ENCODE results near the gene MUC16.
"Not testable (repeated sequence)": the region's sequence is repeated elsewhere in the genome, so short reads cannot be mapped to it uniquely, and the experiment has no call there.

MUC16 gene

DNA sequence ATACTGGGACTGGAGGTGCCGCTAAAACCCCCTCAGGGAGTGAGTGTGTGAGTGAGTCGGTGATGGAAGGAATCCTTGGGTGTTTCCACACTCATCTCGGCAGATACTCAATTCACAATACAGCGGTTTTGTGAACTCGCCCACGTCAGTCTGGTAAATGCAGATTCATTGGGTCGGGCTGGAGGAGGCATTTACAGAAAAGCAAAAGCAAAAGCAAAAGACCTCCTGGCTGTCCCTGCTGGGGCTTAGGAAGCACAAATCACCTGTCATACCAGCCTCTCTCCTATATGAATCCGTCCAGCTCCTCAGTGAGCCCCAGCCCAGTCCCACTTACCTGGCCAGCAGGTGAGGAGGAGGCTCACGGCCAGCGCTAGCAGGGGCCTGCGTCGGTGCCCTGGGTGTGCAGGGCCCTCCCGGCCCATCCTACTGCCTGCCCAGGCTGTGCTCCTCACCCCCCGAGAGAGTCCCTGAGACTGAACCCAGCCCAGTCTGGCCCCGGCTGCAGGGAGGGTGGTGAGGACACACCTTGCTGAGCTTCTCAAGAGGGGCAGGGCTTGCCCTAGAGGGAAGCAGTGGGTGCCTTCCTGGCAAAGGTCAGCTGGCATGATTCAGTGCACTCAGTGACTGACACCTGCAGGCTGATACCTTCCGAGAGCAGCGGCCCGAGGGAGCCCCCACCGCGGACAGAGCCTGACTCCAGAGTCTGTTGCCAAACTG is at the start of gene MUC16:
Gene MUC16, minus strand, starts transcription at position 475 of the 717 bp plus-strand sequence.
- Histone ChIP-seq H2AFZ (ENCODE audit: low read length, unreplicated experiment) (no peak within 1 kb of the TSS), H3K27ac (ENCODE audit: low read depth, low read length) (no peak within 1 kb of the TSS), H3K79me2 (ENCODE audit: control insufficient read depth, insufficient read depth, low read length, unreplicated experiment) (no peaks in the 10 kb centered on the region), H3K36me3 (ENCODE audit: insufficient read depth, low read length) (no peaks in the 10 kb centered on the region), H3K4me1 (ENCODE audit: control insufficient read depth, insufficient read depth, low read length, unreplicated experiment) (no peaks in the 10 kb centered on the region), H3K27me3 (ENCODE audit: insufficient read depth, low read length) (no peaks in the 10 kb centered on the region), H3K4me3 (ENCODE audit: low read depth, low read length) (no peak within 1 kb of the TSS)

DNA sequence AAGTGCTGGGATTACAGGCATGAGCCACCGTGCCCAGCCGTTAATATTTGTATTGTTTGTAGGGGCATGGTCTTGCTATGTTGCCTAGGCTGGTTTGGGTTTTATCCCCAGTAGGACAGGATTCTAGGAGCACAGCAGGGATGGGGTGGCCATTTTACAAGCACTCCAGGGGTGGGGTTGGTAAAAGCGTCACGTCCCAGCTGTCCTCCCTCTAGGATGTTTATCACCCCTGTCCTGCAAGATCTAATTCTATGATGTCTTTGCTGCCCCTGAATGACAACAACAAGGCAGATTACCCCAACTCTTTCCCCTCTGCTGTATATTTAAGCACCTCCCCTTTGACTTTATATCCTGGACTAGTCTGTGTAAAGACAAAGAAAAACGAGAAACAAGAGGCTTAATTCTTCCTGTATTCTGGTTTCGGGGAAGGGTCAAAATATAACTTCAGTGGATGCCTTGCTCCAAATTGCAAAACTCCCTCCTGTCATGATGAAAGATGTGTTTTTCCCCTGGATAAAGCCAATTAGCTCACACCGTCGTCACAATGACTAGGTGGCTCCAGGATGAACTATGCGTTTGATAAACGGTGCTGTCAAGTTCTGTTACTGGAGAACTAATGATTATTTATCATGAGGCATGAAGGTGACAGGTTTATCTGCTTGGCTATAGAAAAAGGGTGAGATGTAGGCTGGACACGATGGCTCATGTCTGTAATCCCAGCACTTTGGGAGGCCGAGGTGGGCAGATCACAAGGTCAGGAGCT is 48.9 kb upstream of the MUC16 start:
- no peaks in the 10 kb centered on the region for H3K4me1 ChIP-seq (ENCODE audit: control insufficient read depth, insufficient read depth, low read length, unreplicated experiment)
- H2AFZ ChIP-seq (ENCODE audit: low read length, unreplicated experiment), result no peak overlapping the region
- no peaks in the 10 kb centered on the region for H3K36me3 ChIP-seq (ENCODE audit: insufficient read depth, low read length)
- H3K79me2 ChIP-seq (ENCODE audit: control insufficient read depth, insufficient read depth, low read length, unreplicated experiment), result no peaks in the 10 kb centered on the region
- H3K27ac ChIP-seq (ENCODE audit: low read depth, low read length), result no peak overlapping the region
- H3K27me3 ChIP-seq (ENCODE audit: insufficient read depth, low read length), result no peaks in the 10 kb centered on the region
- H3K4me3 ChIP-seq (ENCODE audit: low read depth, low read length), result no peak overlapping the region

DNA sequence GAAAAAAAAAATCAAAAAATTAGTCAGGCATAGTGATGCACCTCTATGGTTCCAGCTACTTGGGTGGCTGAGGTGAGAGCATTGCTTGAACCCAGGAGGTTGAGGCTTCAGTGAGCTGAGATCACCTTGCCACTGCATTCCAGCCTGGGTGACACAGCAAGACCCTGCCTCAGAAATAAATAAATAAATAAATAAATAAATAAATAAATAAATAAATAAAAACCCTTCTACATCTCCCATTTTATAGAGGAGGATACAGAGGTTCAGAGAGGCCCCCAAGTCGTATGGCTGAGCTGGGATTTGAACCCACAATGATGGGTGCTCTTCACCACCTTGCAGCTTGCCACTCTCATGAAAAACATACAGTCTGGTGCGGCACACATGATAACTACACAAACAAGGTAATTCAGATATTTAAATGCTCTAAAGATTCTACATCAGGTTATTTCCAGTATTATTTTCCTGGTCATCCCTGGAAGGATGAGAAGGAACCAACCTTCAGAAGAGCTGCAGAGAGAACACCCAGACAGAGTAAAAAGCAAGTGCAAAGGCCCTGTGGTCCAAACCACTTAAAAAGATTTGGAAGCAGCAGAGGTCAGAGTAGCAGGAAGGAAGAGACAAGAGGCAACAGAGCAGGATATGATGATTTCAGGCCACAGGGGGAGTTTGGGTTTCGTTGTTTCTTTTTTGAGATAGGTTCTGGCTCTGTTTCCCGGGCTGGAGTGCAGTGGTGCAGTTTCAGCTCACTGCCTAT is 47.5 kb upstream of the MUC16 start:
- H3K4me1 ChIP-seq (ENCODE audit: control insufficient read depth, insufficient read depth, low read length, unreplicated experiment), result no peaks in the 10 kb centered on the region
- no peak overlapping the region for H3K4me3 ChIP-seq (ENCODE audit: low read depth, low read length)
- H3K27me3 ChIP-seq (ENCODE audit: insufficient read depth, low read length), result no peaks in the 10 kb centered on the region
- no peak overlapping the region for H3K27ac ChIP-seq (ENCODE audit: low read depth, low read length)
- no peak overlapping the region for H2AFZ ChIP-seq (ENCODE audit: low read length, unreplicated experiment)
- H3K36me3 ChIP-seq (ENCODE audit: insufficient read depth, low read length), result no peaks in the 10 kb centered on the region
- no peaks in the 10 kb centered on the region for H3K79me2 ChIP-seq (ENCODE audit: control insufficient read depth, insufficient read depth, low read length, unreplicated experiment)

DNA sequence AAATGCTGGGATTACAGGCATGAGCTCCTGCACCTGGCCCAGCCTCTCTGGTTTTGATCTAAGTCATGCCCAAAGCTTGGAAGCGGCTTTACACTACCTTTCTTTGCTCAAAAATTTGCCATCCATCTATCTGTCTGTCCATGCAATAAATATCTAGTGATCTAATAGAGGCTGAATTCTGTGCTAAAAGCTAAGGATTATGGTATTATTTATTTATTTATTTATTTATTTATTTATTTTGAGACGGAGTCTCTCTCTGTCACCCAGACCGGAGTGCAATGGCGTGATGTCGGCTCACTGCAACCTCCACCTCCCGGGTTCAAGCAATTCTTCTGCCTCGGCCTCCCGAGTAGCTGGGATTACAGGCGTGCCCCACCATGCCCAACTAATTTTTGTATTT is 45.9 kb upstream of the MUC16 start:
- not testable (repeated sequence) for H3K27me3 ChIP-seq (ENCODE audit: insufficient read depth, low read length); H3K36me3 ChIP-seq (ENCODE audit: insufficient read depth, low read length); H3K4me3 ChIP-seq (ENCODE audit: low read depth, low read length); H3K4me1 ChIP-seq (ENCODE audit: control insufficient read depth, insufficient read depth, low read length, unreplicated experiment); H3K27ac ChIP-seq (ENCODE audit: low read depth, low read length); H2AFZ ChIP-seq (ENCODE audit: low read length, unreplicated experiment); H3K79me2 ChIP-seq (ENCODE audit: control insufficient read depth, insufficient read depth, low read length, unreplicated experiment)

DNA sequence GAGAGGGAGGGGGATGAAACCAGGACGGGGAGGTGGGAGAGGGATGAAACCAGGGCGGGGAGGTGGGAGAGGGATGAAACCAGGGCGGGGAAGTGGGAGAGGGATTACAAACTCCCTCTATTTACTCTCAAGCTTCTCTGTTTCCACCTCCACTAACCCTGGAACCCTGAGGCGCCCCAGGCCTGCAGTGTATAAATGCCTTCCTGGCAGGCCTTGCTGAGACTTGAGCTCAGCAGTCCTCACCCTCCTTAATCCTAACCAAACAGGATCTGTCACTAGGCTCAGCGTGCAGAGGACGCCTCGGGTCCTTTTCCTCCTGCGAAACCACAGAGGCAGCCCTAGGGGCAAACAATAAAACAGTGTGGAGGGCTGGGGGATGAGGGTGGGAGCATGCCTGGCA is 44.6 kb upstream of the MUC16 start:
- Histone ChIP-seq H3K4me3 (ENCODE audit: low read depth, low read length) (no peak overlapping the region), H3K4me1 (ENCODE audit: control insufficient read depth, insufficient read depth, low read length, unreplicated experiment) (no peaks in the 10 kb centered on the region), H3K36me3 (ENCODE audit: insufficient read depth, low read length) (no peaks in the 10 kb centered on the region), H3K27ac (ENCODE audit: low read depth, low read length) (no peak overlapping the region), H3K79me2 (ENCODE audit: control insufficient read depth, insufficient read depth, low read length, unreplicated experiment) (no peaks in the 10 kb centered on the region), H3K27me3 (ENCODE audit: insufficient read depth, low read length) (no peaks in the 10 kb centered on the region), H2AFZ (ENCODE audit: low read length, unreplicated experiment) (no peak overlapping the region)

DNA sequence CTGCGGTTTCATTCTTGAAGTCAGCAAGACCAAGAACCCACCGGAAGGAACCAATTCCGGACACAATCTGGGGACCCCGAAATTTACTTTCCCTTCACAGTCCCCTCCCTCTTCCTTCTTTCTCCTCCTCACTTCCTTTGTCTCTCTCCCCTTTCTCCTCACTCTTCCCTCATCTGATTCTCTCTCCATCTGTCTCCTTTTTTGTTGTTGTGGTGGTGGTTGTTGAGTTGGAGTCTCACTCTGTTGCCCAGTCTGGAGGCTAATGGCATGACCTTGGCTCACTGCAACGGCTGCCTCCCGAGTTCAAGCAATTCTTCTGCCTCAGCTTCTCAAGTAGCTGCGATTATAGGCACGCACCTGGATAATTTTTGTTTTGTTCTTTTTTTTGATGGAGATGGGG is 44.0 kb upstream of the MUC16 start:
- H3K36me3 ChIP-seq (ENCODE audit: insufficient read depth, low read length), result no peaks in the 10 kb centered on the region
- H3K27me3 ChIP-seq (ENCODE audit: insufficient read depth, low read length), result no peaks in the 10 kb centered on the region
- no peak overlapping the region for H3K27ac ChIP-seq (ENCODE audit: low read depth, low read length)
- no peak overlapping the region for H2AFZ ChIP-seq (ENCODE audit: low read length, unreplicated experiment)
- H3K4me1 ChIP-seq (ENCODE audit: control insufficient read depth, insufficient read depth, low read length, unreplicated experiment), result no peaks in the 10 kb centered on the region
- no peak overlapping the region for H3K4me3 ChIP-seq (ENCODE audit: low read depth, low read length)
- H3K79me2 ChIP-seq (ENCODE audit: control insufficient read depth, insufficient read depth, low read length, unreplicated experiment), result no peaks in the 10 kb centered on the region

DNA sequence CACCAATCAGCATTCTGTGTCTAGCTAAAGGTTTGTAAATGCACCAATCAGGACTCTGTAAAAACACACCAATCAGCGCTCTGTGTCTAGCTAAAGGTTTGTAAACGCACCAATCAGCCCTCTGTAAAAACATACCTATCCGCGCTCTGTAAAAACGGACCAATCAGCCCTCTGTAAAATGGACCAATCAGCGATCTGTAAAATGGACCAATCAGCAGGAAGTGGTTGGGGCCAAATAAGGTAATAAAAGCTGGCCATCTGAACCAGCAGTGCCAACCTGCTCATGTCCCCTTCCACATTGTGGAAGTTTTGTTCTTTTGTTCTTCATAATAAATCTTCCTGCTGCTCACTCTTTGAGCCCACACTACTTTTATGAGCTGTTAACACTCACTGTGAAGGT is 43.5 kb upstream of the MUC16 start:
- H3K27me3 ChIP-seq (ENCODE audit: insufficient read depth, low read length); H2AFZ ChIP-seq (ENCODE audit: low read length, unreplicated experiment); H3K4me1 ChIP-seq (ENCODE audit: control insufficient read depth, insufficient read depth, low read length, unreplicated experiment); H3K79me2 ChIP-seq (ENCODE audit: control insufficient read depth, insufficient read depth, low read length, unreplicated experiment); H3K27ac ChIP-seq (ENCODE audit: low read depth, low read length); H3K4me3 ChIP-seq (ENCODE audit: low read depth, low read length); H3K36me3 ChIP-seq (ENCODE audit: insufficient read depth, low read length): not testable (repeated sequence)

DNA sequence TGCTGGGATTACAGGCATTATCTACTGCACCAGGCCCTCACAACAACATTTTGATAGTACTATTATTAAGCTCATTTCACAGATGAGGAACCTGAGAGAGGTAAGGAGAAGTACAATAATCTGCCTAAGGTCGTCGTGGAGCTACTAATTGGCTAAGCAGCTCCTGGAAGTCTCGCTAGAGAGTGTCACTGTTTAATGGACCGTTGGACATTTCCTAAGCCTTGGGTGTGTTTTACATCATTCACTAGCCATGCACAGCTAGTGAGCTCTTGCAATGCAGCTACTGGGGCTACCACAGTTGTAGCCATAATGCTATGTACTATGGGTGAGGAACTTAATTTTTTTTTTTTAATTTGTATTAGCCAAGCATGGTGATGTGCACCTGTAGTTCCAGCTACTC is 42.7 kb upstream of the MUC16 start:
- Histone ChIP-seq H3K27me3 (ENCODE audit: insufficient read depth, low read length) (no peaks in the 10 kb centered on the region), H2AFZ (ENCODE audit: low read length, unreplicated experiment) (no peak overlapping the region), H3K4me3 (ENCODE audit: low read depth, low read length) (no peak overlapping the region), H3K79me2 (ENCODE audit: control insufficient read depth, insufficient read depth, low read length, unreplicated experiment) (no peaks in the 10 kb centered on the region), H3K36me3 (ENCODE audit: insufficient read depth, low read length) (no peaks in the 10 kb centered on the region), H3K4me1 (ENCODE audit: control insufficient read depth, insufficient read depth, low read length, unreplicated experiment) (no peaks in the 10 kb centered on the region), H3K27ac (ENCODE audit: low read depth, low read length) (no peak overlapping the region)

DNA sequence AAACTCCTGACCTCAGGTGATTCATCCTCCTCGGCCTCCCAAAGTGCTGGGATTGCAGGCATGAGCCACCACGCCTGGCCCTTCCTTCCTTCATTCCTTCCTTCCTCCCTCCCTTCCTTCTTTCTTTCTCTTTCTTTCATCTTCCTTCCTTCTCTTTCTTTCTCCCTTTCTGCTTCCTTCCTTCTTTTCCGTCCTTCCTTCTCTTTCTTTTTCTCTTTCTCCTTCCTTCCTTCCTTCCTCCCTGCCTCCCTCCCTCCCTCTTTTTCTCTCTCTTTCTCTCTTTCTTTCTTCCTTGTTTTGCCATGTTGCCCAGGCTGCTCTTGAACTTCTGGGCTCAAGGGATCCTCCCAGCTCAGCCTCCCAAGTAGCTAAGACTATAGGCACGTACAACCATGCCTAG is 36.5 kb upstream of the MUC16 start:
- no peaks in the 10 kb centered on the region for H3K36me3 ChIP-seq (ENCODE audit: insufficient read depth, low read length)
- no peak overlapping the region for H2AFZ ChIP-seq (ENCODE audit: low read length, unreplicated experiment)
- H3K4me1 ChIP-seq (ENCODE audit: control insufficient read depth, insufficient read depth, low read length, unreplicated experiment), result no peaks in the 10 kb centered on the region
- no peaks in the 10 kb centered on the region for H3K79me2 ChIP-seq (ENCODE audit: control insufficient read depth, insufficient read depth, low read length, unreplicated experiment)
- no peaks in the 10 kb centered on the region for H3K27me3 ChIP-seq (ENCODE audit: insufficient read depth, low read length)
- no peak overlapping the region for H3K27ac ChIP-seq (ENCODE audit: low read depth, low read length)
- no peak overlapping the region for H3K4me3 ChIP-seq (ENCODE audit: low read depth, low read length)

DNA sequence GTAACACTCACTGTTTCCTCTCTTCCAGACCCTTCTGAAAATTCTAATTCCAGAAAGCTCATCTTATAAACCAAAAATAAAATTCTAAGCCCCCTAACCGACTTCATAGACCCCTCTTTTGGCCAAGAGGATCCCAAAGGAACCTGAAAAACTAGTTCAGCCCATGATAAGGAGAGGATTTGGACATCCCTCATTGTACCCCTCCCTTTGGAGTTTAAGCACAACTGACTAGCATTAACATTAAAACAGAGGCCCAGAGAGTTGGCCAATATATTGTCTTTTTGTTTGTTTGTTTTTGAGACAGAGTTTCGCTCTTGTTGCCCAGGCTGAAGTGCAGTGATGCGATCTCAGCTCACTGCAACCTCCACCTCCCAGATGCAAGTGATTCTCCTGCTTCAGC is 34.2 kb upstream of the MUC16 start:
- H2AFZ ChIP-seq (ENCODE audit: low read length, unreplicated experiment), result no peak overlapping the region
- no peaks in the 10 kb centered on the region for H3K4me1 ChIP-seq (ENCODE audit: control insufficient read depth, insufficient read depth, low read length, unreplicated experiment)
- H3K27me3 ChIP-seq (ENCODE audit: insufficient read depth, low read length), result no peaks in the 10 kb centered on the region
- H3K4me3 ChIP-seq (ENCODE audit: low read depth, low read length), result no peak overlapping the region
- no peak overlapping the region for H3K27ac ChIP-seq (ENCODE audit: low read depth, low read length)
- no peaks in the 10 kb centered on the region for H3K36me3 ChIP-seq (ENCODE audit: insufficient read depth, low read length)
- no peaks in the 10 kb centered on the region for H3K79me2 ChIP-seq (ENCODE audit: control insufficient read depth, insufficient read depth, low read length, unreplicated experiment)

All from ACC112 (cell line).